H54 (cell line): Measurements from ENCODE around the gene TNK2.
A peak's percentile ranks its signal among the peaks of the same experiment; 100 is the strongest.
"Not testable (repeated sequence)": the region's sequence is repeated elsewhere in the genome, so short reads cannot be mapped to it uniquely, and the experiment has no call there.

Experiments used
- DNase-seq: peaks from one replicate; pipeline ENCODE4 v3.0.0; 2011; ENCODE audit warnings: low spot score, mixed read lengths; ENCODE audit not compliant: insufficient read length
- FAIRE-seq: peaks from 3 replicates; lab custom pipeline; 2011; peaks lifted over from hg19 to GRCh38; lab: Jason Lieb, UNC
- POLR2A ChIP-seq: IDR thresholded peaks from 2 replicates; pipeline ENCODE4 v1.6.1; 2011; ENCODE audit warnings: low read depth, mild to moderate bottlenecking, low read length

Gene TNK2

GRCh38 chr3:195869413-195870001, 38.8 kb downstream of the TNK2 start:
- TF ChIP-seq POLR2A, result no peak
- FAIRE-seq, result no peak
- DNase-seq, result no peak

GRCh38 chr3:195868866-195869412, 39.4 kb downstream of the TNK2 start:
- DNase-seq (no peak), FAIRE-seq (no peak)
- TF ChIP-seq POLR2A, result no peak

DNA sequence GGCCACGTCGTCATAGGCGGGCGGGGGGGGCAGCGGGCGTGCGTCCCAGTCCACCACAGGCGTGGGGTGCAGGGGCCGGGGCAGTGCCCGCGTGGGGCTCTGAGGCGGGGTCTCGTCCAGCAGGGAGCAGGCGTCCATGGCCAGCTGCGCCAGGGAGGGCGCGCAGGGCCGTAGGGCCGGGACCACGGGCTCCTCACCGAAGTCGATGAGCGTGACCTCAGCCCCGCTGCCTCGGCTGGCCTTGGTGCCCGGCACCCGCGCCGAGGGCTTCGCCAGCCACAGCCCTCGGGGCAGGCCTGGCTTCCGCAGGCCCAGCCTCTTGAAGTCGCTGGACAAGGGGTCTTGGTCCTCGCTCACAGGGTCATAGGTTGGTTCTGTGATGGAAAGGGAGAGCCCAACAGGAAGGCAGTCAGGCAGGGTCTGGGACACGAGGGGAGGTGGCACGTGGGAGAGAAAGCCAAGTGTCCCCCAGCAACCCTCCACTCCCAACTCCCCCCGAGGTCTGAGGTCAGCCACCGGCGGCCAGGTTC, 40.0 kb downstream of the TNK2 start:
- no peak for FAIRE-seq
- no peak for TF ChIP-seq POLR2A
- DNase-seq, result no peak

DNA sequence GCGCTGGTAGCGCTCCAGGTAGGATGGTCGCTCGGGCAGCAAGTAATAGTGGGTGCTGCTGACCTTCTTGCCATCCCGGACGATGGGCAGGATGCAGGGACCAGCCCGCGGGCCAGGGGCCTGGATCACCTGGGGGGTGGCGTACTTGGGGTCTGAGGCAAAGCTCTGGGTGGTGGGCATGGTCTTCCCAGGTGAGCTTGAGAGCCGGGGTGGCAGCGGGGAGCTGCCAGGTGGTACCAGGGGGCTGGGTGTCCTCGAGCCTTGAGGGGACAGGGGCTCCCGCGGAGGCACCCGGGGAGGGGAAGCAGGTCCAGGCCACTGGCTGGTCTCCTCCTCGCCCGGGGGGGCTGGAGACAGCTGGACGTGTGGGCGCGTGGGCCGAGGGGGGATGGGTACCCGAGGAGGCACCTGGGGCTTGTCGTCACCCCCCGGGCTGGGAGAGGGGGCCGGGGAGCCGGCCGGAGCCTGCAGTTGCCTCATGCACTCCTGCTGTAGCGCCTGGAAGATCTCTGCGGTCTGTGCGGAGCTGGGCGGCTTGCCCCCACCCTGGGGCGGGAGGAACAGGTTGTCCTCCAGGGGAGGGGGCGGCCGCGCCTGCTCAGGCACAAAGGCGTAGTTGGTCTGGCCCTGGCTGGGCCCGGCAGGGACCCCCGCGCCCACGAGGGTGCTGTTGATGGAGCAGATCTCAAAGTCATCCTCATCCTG, 40.6 kb downstream of the TNK2 start:
- no peak for FAIRE-seq
- no peak for DNase-seq
- TF ChIP-seq POLR2A, result no peak

- no peak for DNase-seq
- TF ChIP-seq POLR2A, result no peak
- FAIRE-seq, result no peak
Measured at GRCh38 chr3:195866686-195867511, 41.5 kb downstream of the TNK2 start.

DNA sequence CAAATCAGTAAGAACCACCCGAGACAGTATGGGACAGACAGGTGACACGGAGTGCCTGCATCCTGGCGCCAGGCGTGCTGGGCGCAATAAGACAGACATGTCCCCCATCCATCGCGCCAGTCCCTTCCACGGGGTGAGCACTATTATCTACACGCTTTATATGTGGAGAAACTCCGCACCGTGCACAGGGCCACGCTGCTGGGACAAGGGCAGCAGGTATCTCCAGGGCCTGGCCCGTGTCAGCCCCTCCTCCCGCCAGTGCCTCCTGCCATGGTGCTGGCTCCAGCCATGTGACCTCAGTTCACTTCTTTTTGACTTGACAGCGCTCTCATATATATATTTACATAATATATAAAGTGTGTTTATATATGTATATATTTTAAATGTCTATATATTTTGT, 42.6 kb downstream of the TNK2 start:
- DNase-seq (no peak), FAIRE-seq (no peak)
- no peak for TF ChIP-seq POLR2A

DNA sequence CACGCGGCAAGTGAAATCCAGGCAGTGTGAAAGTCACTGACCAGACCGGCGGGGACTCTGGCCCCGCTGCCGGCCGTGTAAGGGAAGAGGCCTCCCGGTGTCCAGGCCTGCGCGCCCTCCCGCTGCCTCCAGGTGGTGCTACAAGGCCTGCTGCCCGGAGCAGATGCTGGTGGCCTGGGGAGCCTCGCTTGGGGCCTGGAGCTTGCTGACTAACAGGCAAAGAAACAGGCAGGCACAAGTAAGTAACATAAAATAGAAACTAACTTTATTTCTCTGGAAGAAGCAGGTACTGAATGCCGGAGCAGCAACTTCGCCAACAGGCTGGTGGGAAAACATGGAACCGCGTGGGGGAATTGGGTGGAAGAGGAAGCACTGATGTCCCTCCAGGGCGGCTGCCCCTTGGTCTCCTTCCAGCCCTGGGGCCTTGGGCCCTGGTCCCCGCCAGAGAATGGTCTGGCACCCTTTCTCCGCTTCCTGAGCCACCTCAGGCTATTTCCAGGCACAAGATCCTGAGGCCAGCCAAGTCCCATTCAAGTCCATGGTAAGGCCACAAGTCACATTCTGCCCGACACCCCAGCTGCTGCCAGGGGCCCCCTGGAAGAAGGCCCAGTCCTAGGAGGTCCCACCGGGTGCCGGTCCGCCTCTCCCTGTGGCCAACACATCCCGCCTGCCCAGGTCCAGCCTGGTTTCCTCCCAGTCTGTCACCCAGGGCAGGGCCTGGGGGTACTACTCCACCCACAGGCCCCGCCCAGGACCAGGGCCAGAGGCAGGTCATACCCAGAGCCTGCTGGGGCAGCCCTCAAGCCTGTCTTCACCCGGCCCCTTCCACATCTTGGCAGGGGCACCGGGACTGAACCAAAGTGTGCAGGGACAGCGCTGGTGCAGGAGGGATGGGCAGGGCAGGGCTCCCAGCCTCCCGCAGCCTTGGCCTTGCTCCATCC, 45.0 kb downstream of the TNK2 start:
- DNase-seq, result peak; percentile 97

GRCh38 chr3:195862318-195862717, 46.0 kb downstream of the TNK2 start:
- FAIRE-seq, DNase-seq: not testable (repeated sequence)

More for the DNA sequence above, 45.0 kb downstream of the TNK2 start:
- peak; percentile 53 for FAIRE-seq
- TF ChIP-seq POLR2A, result no peak

GRCh38 chr3:195860456-195860855, 47.9 kb downstream of the TNK2 start:
- DNase-seq (no peak), FAIRE-seq (no peak)
- no peak for TF ChIP-seq POLR2A

- FAIRE-seq, result no peak
- DNase-seq, result no peak
- no peak for TF ChIP-seq POLR2A
Measured at GRCh38 chr3:195859846-195860411, 48.4 kb downstream of the TNK2 start.

DNA sequence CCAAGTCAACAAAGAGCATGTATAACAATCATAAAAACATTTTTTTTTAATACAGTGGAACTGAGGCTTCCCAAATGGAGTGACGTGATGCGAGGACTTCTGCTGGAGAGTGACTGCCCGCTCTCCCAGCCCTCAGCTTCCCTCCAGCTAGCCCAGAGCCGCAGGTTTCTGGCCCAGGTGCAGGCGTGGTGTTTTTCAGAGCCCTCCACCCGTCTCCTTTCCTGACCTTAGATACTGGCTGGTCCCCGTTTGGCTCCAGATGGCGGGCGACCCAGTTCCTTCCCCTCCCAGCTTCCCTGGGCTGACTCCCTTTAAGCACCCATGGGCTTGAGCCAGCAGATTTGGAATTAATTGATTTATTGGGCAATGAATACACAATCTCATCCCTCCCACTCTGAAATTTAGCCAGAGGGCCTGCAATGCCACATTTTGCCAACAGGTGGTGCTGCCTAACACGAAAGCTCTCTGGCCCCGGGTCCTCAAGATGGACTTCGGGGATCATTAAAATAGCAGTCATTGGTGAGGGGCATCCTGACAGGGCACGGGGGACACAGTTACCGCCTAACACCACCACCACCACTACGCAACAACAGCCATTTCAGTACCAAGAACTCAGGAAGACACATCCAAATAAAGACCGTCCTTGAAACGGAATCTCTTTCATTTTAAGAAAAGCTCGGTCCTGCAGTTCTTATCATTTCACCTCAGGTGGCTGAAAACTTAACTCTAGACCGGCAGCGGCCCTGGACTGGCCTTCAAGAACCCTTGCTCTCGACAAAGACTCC, 49.1 kb downstream of the TNK2 start:
- no peak for TF ChIP-seq POLR2A
- DNase-seq, result peak; percentile 85
- peak; percentile 30 for FAIRE-seq
